Spleen (tissue), 11 donors: ENCODE data around the gene RAD52. TPM values are rescaled to one million over a fixed set of nuclear protein-coding genes. Genes with fewer than 3 reads are reported as not detected.
"Not testable (repeated sequence)": the region's sequence is repeated elsewhere in the genome, so short reads cannot be mapped to it uniquely, and the experiment has no call there.

ENCODE experiments used
- DNase-seq: peaks from one replicate; pipeline ENCODE4 v3.0.0-alpha.2; 2020
- H3K27ac ChIP-seq, 8 donors: fragments of 200-600 bp; sonication (generic) in 7 of 8; 1 replicate in 4 of 8; 2 replicates in 4 of 8; pipeline versions ENCODE4 v1.5.0 to v1.8.0; 2016 to 2021; ENCODE audit warnings: inconsistent platforms in 4 of 8, mild to moderate bottlenecking in 4 of 8, moderate library complexity in 1 of 8
- H3K27me3 ChIP-seq, 7 donors: fragments of 200-600 bp; sonication (generic) in 6 of 7; replicated peaks in 1 of 7; 1 replicate in 4 of 7; 2 replicates in 3 of 7; pipeline versions ENCODE4 v1.5.0 to v1.8.0; 2016 to 2021; ENCODE audit warnings: inconsistent platforms in 3 of 7, mild to moderate bottlenecking in 1 of 7
- H3K36me3 ChIP-seq, 6 donors: fragments of 200-600 bp; sonication (generic) in 5 of 6; 1 replicate in 4 of 6; 2 replicates in 2 of 6; pipeline versions ENCODE4 v1.5.0 to v1.8.0; 2016 to 2021; ENCODE audit warnings: inconsistent platforms in 2 of 6
- H3K4me1 ChIP-seq, 6 donors: fragments of 200-600 bp; sonication (generic) in 5 of 6; 1 replicate in 3 of 6; 2 replicates in 3 of 6; pipeline versions ENCODE4 v1.5.0 to v1.8.0; 2016 to 2021; ENCODE audit warnings: inconsistent platforms in 3 of 6
- H3K4me3 ChIP-seq, 8 donors: fragments of 200-600 bp; sonication (generic) in 7 of 8; 1 replicate in 4 of 8; 2 replicates in 4 of 8; pipeline versions ENCODE4 v1.5.0 to v1.8.0; 2016 to 2021; ENCODE audit warnings: inconsistent platforms in 4 of 8, mild to moderate bottlenecking in 4 of 8, moderate library complexity in 2 of 8
- H3K9me3 ChIP-seq, 8 donors: fragments of 200-600 bp; sonication (generic) in 7 of 8; 1 replicate in 4 of 8; 2 replicates in 4 of 8; pipeline versions ENCODE4 v1.5.0 to v1.8.0; 2016 to 2021; ENCODE audit warnings: inconsistent platforms in 4 of 8
- POLR2A ChIP-seq, 3 donors: fragments of 450-650 bp; IDR thresholded peaks; one replicate each; pipeline ENCODE4 v1.5.1; 2017; ENCODE audit warnings: antibody characterized with exemption in 3 of 3, mild to moderate bottlenecking in 1 of 3
- POLR2AphosphoS5 ChIP-seq, 3 donors: sonication (generic); formaldehyde crosslinking; IDR thresholded peaks; one replicate each; pipeline ENCODE4 v1.5.1; 2017; ENCODE audit warnings: antibody characterized with exemption in 3 of 3
- WGBS, 5 donors: extraction: QIAGEN DNeasy Blood & Tissue Kit in 3 of 5; methylation state at CpG; one replicate each; pipeline versions ENCODE4 v1.1.5 to v1.1.7; 2013 to 2018; 5-methylcytosine and 5-hydroxymethylcytosine counted together
- intact Hi-C: fragments of 100-400 bp; cut with DNase I; formaldehyde crosslinking; loops from one replicate; pipeline ENCODE4 v1.15.0; 2023; ENCODE audit warnings: low total_unique reads
- polyA plus RNA-seq, 3 donors: library from polyadenylated mRNA; stranded (reverse); fragments of 200-250 nt; gene quantifications; one replicate each; pipeline ENCODE4 v1.2.1, GENCODE V29; 2013
- total RNA-seq, 7 donors: library from RNA; depleted of rRNA in 3 of 7; stranded (reverse); fragments of >200 nt in 3 of 7; fragmentation: NEBNext Ultra II Directional in 4 of 7; extraction: Animal tissue kit (Norgen Biotek cat#: 25700) in 4 of 7; gene quantifications; one replicate each; pipeline versions ENCODE4 v1.1.0 to v1.2.1, GENCODE V29; 2016 to 2021
- TF ChIP-seq, protein P1 (sequence below), 11 experiments: fragments of 200-600 bp in 7 of 11; fragments of 450-650 bp in 4 of 11; sonication (generic) in 4 of 11; IDR thresholded peaks in 8 of 11; conservative IDR thresholded peaks in 3 of 11; 1 replicate in 7 of 11; 2 replicates in 4 of 11; pipeline versions ENCODE4 v1.4.0 to v1.8.0; 2016 to 2021; ENCODE audit warnings: antibody characterized with exemption in 11 of 11, inconsistent platforms in 4 of 11, mild to moderate bottlenecking in 1 of 11
- donor health status: healthy with polysubstance abuse.
- donor health status: DM: no; HTN: no; CAD: no; lungs with moderate emphysema.
- donor health status: DM: no; HTN: no; CAD: no.
- donor health status: Bipolar disorder and iron deficiency.
- donor health status: healthy.
- donor health status: DM: no; HTN: no; CAD: no.
- donor health status: DM: yes; HTN: yes; CAD: no.

Gene RAD52
- total and polyA plus RNA-seq, 10 donors: 4.6 to 19.5 (median 13.2) TPM

DNA sequence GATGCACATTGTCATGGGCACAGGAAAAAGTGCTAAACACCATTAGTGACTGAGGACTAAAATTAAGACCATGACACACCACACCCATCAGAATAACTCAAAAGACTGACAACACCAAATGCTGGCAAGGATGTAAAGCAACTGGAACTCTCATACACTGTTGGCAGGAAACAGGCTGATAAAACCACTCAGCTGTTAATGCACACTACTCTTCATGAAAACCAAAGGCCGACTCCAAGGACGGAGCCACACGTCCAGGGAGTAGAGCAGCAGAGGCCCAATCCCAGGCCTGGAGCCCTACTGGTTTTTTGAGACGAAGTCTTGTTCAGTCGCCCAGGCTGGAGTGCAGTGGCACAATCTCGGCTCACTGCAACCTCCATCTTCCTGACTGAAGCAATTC lies 6.4 kb downstream of the RAD52 start:
- no peaks in the 10 kb centered on the region for H3K9me3 ChIP-seq
- DNase-seq: no peak
- intact Hi-C loops: no loop called here
- H3K27ac ChIP-seq: no peak overlapping the region
- H3K4me3 ChIP-seq: no peak overlapping the region
- H3K4me1 ChIP-seq: peaks cover 1 to 38% (median 5%) of the 10 kb centered on the region in 6 donors
- WGBS, 5 donors: 82 to 87% (median 85%) methylated on average over 6 of the region's 6 CpGs
- no peaks in the 10 kb centered on the region for H3K27me3 ChIP-seq
- peaks cover 0 to 62% (median 5%) of the 10 kb centered on the region in 6 donors for H3K36me3 ChIP-seq
- TF ChIP-seq, protein P1, sequence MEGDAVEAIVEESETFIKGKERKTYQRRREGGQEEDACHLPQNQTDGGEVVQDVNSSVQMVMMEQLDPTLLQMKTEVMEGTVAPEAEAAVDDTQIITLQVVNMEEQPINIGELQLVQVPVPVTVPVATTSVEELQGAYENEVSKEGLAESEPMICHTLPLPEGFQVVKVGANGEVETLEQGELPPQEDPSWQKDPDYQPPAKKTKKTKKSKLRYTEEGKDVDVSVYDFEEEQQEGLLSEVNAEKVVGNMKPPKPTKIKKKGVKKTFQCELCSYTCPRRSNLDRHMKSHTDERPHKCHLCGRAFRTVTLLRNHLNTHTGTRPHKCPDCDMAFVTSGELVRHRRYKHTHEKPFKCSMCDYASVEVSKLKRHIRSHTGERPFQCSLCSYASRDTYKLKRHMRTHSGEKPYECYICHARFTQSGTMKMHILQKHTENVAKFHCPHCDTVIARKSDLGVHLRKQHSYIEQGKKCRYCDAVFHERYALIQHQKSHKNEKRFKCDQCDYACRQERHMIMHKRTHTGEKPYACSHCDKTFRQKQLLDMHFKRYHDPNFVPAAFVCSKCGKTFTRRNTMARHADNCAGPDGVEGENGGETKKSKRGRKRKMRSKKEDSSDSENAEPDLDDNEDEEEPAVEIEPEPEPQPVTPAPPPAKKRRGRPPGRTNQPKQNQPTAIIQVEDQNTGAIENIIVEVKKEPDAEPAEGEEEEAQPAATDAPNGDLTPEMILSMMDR (IDR thresholded peaks at IDR 0.05 in 8 of 11, conservative IDR thresholded peaks at IDR 0.05 in 3 of 11): no peak
- no peak for TF ChIP-seq POLR2A (IDR thresholded peaks at IDR 0.05)
- no peak for TF ChIP-seq POLR2AphosphoS5 (IDR thresholded peaks at IDR 0.05)

DNA sequence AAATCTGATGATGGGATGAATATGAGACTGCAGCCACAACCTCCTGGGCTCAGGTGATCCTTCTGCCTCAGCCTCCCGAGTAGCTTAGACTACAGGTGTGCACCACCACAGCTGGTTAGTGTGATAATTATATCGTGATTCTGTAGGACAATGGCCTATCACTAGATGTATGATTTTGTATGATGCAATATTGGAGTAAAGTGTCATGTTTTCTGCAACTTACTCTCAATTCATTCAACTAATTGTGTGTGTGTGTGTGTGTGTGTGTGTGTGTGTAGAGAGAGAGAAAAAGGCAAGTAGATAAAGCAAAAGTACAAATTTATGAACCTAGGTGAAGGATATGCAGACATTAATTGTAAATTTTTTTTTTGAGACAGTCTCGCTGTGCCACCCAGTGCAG lies 10.7 kb downstream of the RAD52 start:
- Histone ChIP-seq H3K27me3 (no peaks in the 10 kb centered on the region), H3K27ac (no peak overlapping the region), H3K4me1 (peaks cover 0 to 4% (median 0%) of the 10 kb centered on the region in 6 donors), H3K9me3 (no peaks in the 10 kb centered on the region), H3K4me3 (no peak overlapping the region), H3K36me3 (peaks cover 0 to 70% (median 9%) of the 10 kb centered on the region in 6 donors)
- DNase-seq: no peak
- 88 to 97% (median 94%) methylated on average over 3 of the region's 3 CpGs for WGBS, 5 donors
- TF ChIP-seq POLR2A (IDR thresholded peaks at IDR 0.05): no peak
- no peak for TF ChIP-seq POLR2AphosphoS5 (IDR thresholded peaks at IDR 0.05)
- TF ChIP-seq, protein P1 (IDR thresholded peaks at IDR 0.05 in 8 of 11, conservative IDR thresholded peaks at IDR 0.05 in 3 of 11): no peak
- intact Hi-C loops: no loop called here

DNA sequence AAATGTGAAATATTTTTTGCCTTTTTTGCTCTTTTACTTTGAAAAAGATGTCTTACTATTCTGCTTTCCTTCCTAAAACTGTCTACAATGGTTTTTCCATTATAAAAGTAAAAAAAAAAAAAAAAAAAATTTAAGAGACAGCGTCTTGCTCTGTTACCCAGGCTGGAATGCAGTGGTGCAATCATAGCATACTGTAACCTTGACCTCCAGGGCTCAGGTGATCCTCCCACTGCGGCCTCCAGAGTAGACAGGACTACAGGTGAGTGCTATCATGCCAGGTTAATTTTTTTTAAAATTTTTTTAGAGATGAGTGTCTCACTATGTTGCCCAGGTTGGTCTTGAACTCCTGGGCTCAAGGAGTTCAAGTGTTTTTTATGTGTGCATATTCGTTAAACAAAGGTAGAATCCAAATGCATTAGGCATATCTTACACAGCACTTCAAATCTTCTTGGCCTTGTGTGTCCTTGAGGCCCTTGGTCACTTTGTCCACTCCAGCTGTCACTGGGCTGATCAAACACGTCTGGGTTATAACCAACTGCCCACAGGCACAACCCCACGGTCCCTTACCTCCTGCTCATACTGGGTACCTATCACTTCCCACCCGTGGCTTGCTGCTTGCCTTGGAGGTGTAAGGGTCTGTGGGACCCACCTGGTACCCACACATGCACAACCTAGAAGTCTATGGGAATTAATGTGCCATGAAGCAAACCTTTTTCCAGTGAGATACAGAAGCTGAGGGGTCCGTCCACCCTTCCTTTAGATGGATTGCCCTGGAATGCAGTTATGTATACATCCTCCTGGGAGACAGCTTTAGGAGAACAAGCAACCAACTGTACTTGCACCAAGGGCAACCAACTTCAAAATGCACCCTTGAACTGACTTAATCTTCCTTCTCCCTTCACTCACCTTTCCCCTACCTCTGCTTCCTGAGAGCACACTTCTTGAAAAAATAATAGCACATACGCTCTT lies 12.8 kb downstream of the RAD52 start:
- Histone ChIP-seq H3K27me3 (no peaks in the 10 kb centered on the region), H3K9me3 (no peaks in the 10 kb centered on the region), H3K27ac (no peak overlapping the region), H3K4me1 (no peaks in the 10 kb centered on the region), H3K36me3 (peaks cover 0 to 71% (median 13%) of the 10 kb centered on the region in 6 donors), H3K4me3 (no peak overlapping the region)
- intact Hi-C loops: no loop called here
- WGBS, 5 donors: 88 to 94% (median 93%) methylated on average over 8 of the region's 8 CpGs
- DNase-seq: no peak
- TF ChIP-seq POLR2A (IDR thresholded peaks at IDR 0.05): no peak
- TF ChIP-seq POLR2AphosphoS5 (IDR thresholded peaks at IDR 0.05): no peak
- TF ChIP-seq, protein P1 (IDR thresholded peaks at IDR 0.05 in 8 of 11, conservative IDR thresholded peaks at IDR 0.05 in 3 of 11): no peak

DNA sequence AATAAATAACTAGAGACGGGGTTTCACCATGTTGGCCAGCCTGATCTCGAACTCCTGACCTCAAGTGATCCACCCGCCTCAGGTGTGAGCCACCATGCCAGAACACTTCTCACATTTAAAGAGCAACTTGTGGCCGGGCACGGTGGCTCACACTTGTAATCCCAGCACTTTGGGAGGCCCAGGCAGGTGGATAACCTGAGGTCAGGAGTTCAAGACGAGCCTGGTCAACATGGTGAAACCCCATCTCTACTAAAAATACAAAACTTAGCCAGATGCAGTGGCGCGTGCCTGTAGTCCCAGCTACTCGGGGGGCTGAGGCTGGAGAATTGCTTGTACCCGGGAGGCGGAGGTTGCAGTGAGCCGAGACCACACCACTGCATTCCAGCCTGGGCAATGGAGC lies 13.6 kb downstream of the RAD52 start:
- WGBS, 5 donors: 91 to 97% (median 94%) methylated on average over 12 of the region's 12 CpGs
- intact Hi-C loops, DNase-seq: not testable (repeated sequence)

More for the DNA sequence above, 13.6 kb downstream of the RAD52 start:
- peaks cover 2 to 71% (median 20%) of the 10 kb centered on the region in 6 donors for H3K36me3 ChIP-seq
- not testable (repeated sequence) for H3K27ac ChIP-seq, H3K4me1 ChIP-seq, H3K9me3 ChIP-seq, H3K27me3 ChIP-seq, H3K4me3 ChIP-seq
